HCT116 (cell line): ENCODE results near the gene RFTN1. TPM values are rescaled to one million over a fixed set of nuclear protein-coding genes. Genes with fewer than 3 reads are reported as not detected.

ENCODE experiments used
- ATAC-seq: fragments of 200-7000 bp; cut with Tn5 transposase; 2 replicates; pipeline ENCODE4 v1.9.1; 2020; ENCODE audit warnings: mild to moderate bottlenecking, moderate library complexity
- BruUV-seq: library from RNA; stranded (reverse); fragments of 400-500 nt; replicated peaks from 2 replicates; lab custom pipeline; 2021; lab: Mats Ljungman, UMichigan
- CTCF ChIA-PET: fragments of 300-600 bp; sonication (Branson Sonifier 250); formaldehyde crosslinking; loops from one replicate; lab custom pipeline; 2021; ENCODE audit warnings: antibody characterized with exemption; lab: Charles Lee
- POLR2A ChIA-PET: fragments of 300-600, 350-600 bp; sonication (Branson Sonifier 250); formaldehyde crosslinking; loops from one replicate; lab custom pipeline; 2021; ENCODE audit warnings: antibody characterized with exemption; lab: Charles Lee
- RAD21 ChIA-PET, 2 experiments: fragments of 300-600 bp; sonication (Branson Sonifier 250); formaldehyde crosslinking; loops; one replicate each; lab custom pipeline; 2023; ENCODE audit warnings: low total read pairs in 2 of 2; ENCODE audit not compliant: uncharacterized antibody in 2 of 2, unreplicated experiment in 2 of 2, low non-redundant PET in 1 of 2; lab: Charles Lee
- DNase-seq: peaks from one replicate; pipeline ENCODE4 v3.0.0-alpha.2; 2010; ENCODE audit warnings: low read depth, low spot score
- H2AFZ ChIP-seq: fragments of 200-600 bp; shearing (Covaris generic), sonication (generic); 2 replicates; pipeline ENCODE4 v1.6.1; 2017; ENCODE audit warnings: low read depth, mixed run types, mixed read lengths, antibody characterized with exemption, low read length; ENCODE audit not compliant: poor library complexity, severe bottlenecking
- H3K27ac ChIP-seq: 2 replicates; pipeline ENCODE4 v1.5.1; 2012; ENCODE audit warnings: low read depth, low read length
- H3K27me3 ChIP-seq: fragments of 200-600 bp; sonication (generic); 2 replicates; pipeline ENCODE4 v1.6.1; 2016; ENCODE audit warnings: mixed run types, low read length, mixed read lengths; ENCODE audit not compliant: insufficient read depth
- H3K36me3 ChIP-seq, 2 experiments: fragments of 200-500 bp in 1 of 2; fragments of 200-600 bp in 1 of 2; sonication (Bioruptor generic) in 1 of 2; sonication (generic) in 1 of 2; 2 replicates each; pipeline versions ENCODE4 v1.5.1 to v1.6.1; 2014 to 2016; ENCODE audit warnings: low read length in 2 of 2, inconsistent platforms in 1 of 2, mixed read lengths in 1 of 2, mixed run types in 1 of 2; ENCODE audit not compliant: insufficient read depth in 2 of 2, control insufficient read depth in 1 of 2
- H3K4me1 ChIP-seq, 2 experiments: fragments of 200-600 bp in 1 of 2; sonication (generic) in 1 of 2; 2 replicates each; pipeline versions ENCODE4 v1.5.1 to v1.6.1; 2012 to 2017; ENCODE audit warnings: low read length in 2 of 2, inconsistent platforms in 1 of 2, mild to moderate bottlenecking in 1 of 2, mixed read lengths in 1 of 2, mixed run types in 1 of 2, moderate library complexity in 1 of 2; ENCODE audit not compliant: insufficient read depth in 2 of 2, control insufficient read depth in 1 of 2
- H3K4me2 ChIP-seq: fragments of 200-600 bp; sonication (generic); 2 replicates; pipeline ENCODE4 v1.6.1; 2017; ENCODE audit warnings: mixed run types, low read length, mixed read lengths
- H3K4me3 ChIP-seq, 2 experiments: fragments of 200-600 bp in 1 of 2; sonication (generic) in 1 of 2; replicated peaks in 1 of 2; 2 replicates each; pipeline ENCODE4 v1.5.1; 2011 to 2016; ENCODE audit warnings: low read length in 2 of 2, control low read depth in 1 of 2, low read depth in 1 of 2, mild to moderate bottlenecking in 1 of 2, mixed read lengths in 1 of 2, mixed run types in 1 of 2
- H3K79me2 ChIP-seq: fragments of 200-600 bp; sonication (generic); 2 replicates; pipeline ENCODE4 v1.6.1; 2017; ENCODE audit warnings: mild to moderate bottlenecking, mixed run types, low read length, moderate library complexity, mixed read lengths; ENCODE audit not compliant: insufficient read depth
- H3K9ac ChIP-seq: fragments of 200-600 bp; sonication (generic); 2 replicates; pipeline ENCODE4 v1.6.1; 2016; ENCODE audit warnings: low read length, mixed read lengths
- H3K9me2 ChIP-seq: fragments of 200-600 bp; sonication (generic), shearing (Covaris generic); 2 replicates; pipeline ENCODE4 v1.6.1; 2017; ENCODE audit warnings: mixed run types, mild to moderate bottlenecking, moderate library complexity; ENCODE audit not compliant: insufficient read depth
- H3K9me3 ChIP-seq, 2 experiments: fragments of 200-500 bp in 1 of 2; fragments of 200-600 bp in 1 of 2; sonication (Bioruptor generic) in 1 of 2; sonication (generic) in 1 of 2; 2 replicates each; pipeline ENCODE4 v1.6.1; 2014 to 2017; ENCODE audit warnings: low read length in 2 of 2, mixed read lengths in 2 of 2, inconsistent platforms in 1 of 2, low read depth in 1 of 2, mild to moderate bottlenecking in 1 of 2, mixed run types in 1 of 2, moderate library complexity in 1 of 2; ENCODE audit not compliant: control insufficient read depth in 1 of 2, insufficient read depth in 1 of 2
- H4K20me1 ChIP-seq: fragments of 200-600 bp; sonication (generic), shearing (Covaris generic); 2 replicates; pipeline ENCODE4 v1.6.1; 2017; ENCODE audit warnings: mixed run types, mild to moderate bottlenecking, moderate library complexity; ENCODE audit not compliant: insufficient read depth
- CTCF ChIP-seq, 3 experiments: fragments of 200-600 bp in 1 of 3; sonication (generic) in 1 of 3; IDR thresholded peaks in 2 of 3; conservative IDR thresholded peaks in 1 of 3; 2 replicates each; pipeline ENCODE4 v1.5.1; 2012 to 2017; ENCODE audit warnings: low read depth in 2 of 3, low read length in 2 of 3, antibody characterized with exemption in 1 of 3, borderline replicate concordance in 1 of 3, control low read depth in 1 of 3, mild to moderate bottlenecking in 1 of 3, mixed read lengths in 1 of 3, mixed run types in 1 of 3, moderate library complexity in 1 of 3; ENCODE audit not compliant: insufficient read depth in 1 of 3
- EZH2phosphoT487 ChIP-seq: fragments of 200-600 bp; IDR thresholded peaks from 2 replicates; pipeline ENCODE4 v1.6.1; 2018; ENCODE audit warnings: antibody characterized with exemption, borderline replicate concordance
- RAD21 ChIP-seq: IDR thresholded peaks from 2 replicates; pipeline ENCODE4 v1.6.1; 2012; ENCODE audit warnings: low read depth, mild to moderate bottlenecking
- REST ChIP-seq: IDR thresholded peaks from 2 replicates; pipeline ENCODE4 v1.6.1; 2012; ENCODE audit warnings: low read depth
- ZFX ChIP-seq: fragments of 450-650 bp; IDR thresholded peaks from 2 replicates; pipeline ENCODE4 v1.6.1; 2017
- ZNF274 ChIP-seq: fragments of 200-500 bp; sonication (Bioruptor generic); IDR thresholded peaks from 2 replicates; pipeline ENCODE4 v1.6.1; 2014; ENCODE audit warnings: mild to moderate bottlenecking, low read depth, low read length, inconsistent platforms
- intact Hi-C: fragments of 100-400 bp; cut with micrococcal nuclease; formaldehyde crosslinking; loops from 2 replicates; pipeline ENCODE4 v1.10.0; 2022
- total RNA-seq: library from RNA; stranded (reverse); gene quantifications from one replicate; pipeline ENCODE4 v1.2.1, GENCODE V29; 2021; ENCODE audit not compliant: unreplicated experiment

The RFTN1 gene
- total RNA-seq, 1 experiment from 2014 or later, result 3.9 TPM

- Histone ChIP-seq H3K79me2 (peaks cover 4% of the 10 kb centered on the region; the same call in 1 of the 2 replicates), H3K27ac (no peak overlapping the region), H3K4me2 (no peak overlapping the region), H4K20me1 (no peaks in the 10 kb centered on the region), H3K9me3 (no peaks in the 10 kb centered on the region), H3K4me1 (no peaks in the 10 kb centered on the region), H3K4me3 (no peak overlapping the region), H3K27me3 (no peaks in the 10 kb centered on the region), H3K9ac (no peak overlapping the region), H3K36me3 (no peaks in the 10 kb centered on the region; a peak in 3 of 4 replicates), H3K9me2 (no peaks in the 10 kb centered on the region), H2AFZ (no peak overlapping the region)
- no peak for TF ChIP-seq ZFX
- TF ChIP-seq ZNF274, result no peak
- no peak for TF ChIP-seq EZH2phosphoT487
- intact Hi-C loops, result loop anchor here (1.0 kb wide), 4 partner anchors 28 to 942 kb away; no protein-coding TSS in a partner anchor
- CTCF ChIA-PET, result interaction anchor here (0.5 to 1.7 kb wide), 24 partner anchors 10 to 308 kb away, joined by 3 to 38 read pairs (median 4); no protein-coding TSS in a partner anchor
- no TSS peak for BruUV-seq
- POLR2A ChIA-PET, result interaction anchor here (0.9 kb wide), 1 partner anchor 261 kb away, joined by 3 read pairs; no protein-coding TSS in a partner anchor
- ATAC-seq (no peak), DNase-seq (no peak)
- RAD21 ChIA-PET, result interaction anchor here (1.0 to 1.1 kb wide), 3 partner anchors 226 to 260 kb away, joined by 4 to 9 read pairs (median 4); no protein-coding TSS in a partner anchor
Measured at GRCh38 chr3:16290827-16291196, 222.7 kb downstream of the RFTN1 start.

- Histone ChIP-seq H4K20me1 (no peaks in the 10 kb centered on the region), H3K9ac (no peak overlapping the region), H3K79me2 (peaks cover 4% of the 10 kb centered on the region; the same call in 1 of the 2 replicates), H3K4me3 (no peak overlapping the region), H3K36me3 (no peaks in the 10 kb centered on the region; a peak in 2 of 4 replicates), H2AFZ (no peak overlapping the region), H3K27me3 (no peaks in the 10 kb centered on the region), H3K9me3 (no peaks in the 10 kb centered on the region), H3K4me1 (no peaks in the 10 kb centered on the region), H3K9me2 (no peaks in the 10 kb centered on the region), H3K27ac (no peak overlapping the region), H3K4me2 (no peak overlapping the region)
- TF ChIP-seq RAD21 (peak; percentile 87), REST (no peak), CTCF (IDR thresholded peaks at IDR 0.05 in 2 of 3, conservative IDR thresholded peaks at IDR 0.05 in 1 of 3; ENCODE audit: borderline replicate concordance in 1 of 3, insufficient read depth in 1 of 3, low read depth in 2 of 3, low read length in 2 of 3) (peak; percentile 66 to 74 (median 72); a peak in 5 of 6 replicates)
- BruUV-seq, result no TSS peak
- ATAC-seq (peak; percentile 75), DNase-seq (peak; percentile 24)
- ChIA-PET CTCF (interaction anchor here (0.5 to 1.7 kb wide), 26 partner anchors 9 to 309 kb away, joined by 3 to 38 read pairs (median 4); no protein-coding TSS in a partner anchor), RAD21 (interaction anchor here (0.6 to 1.1 kb wide), 4 partner anchors 68 to 260 kb away, joined by 4 to 9 read pairs (median 4); no protein-coding TSS in a partner anchor), POLR2A (interaction anchor here (0.7 to 0.9 kb wide), 2 partner anchors 22 to 261 kb away, joined by 3 read pairs; no protein-coding TSS in a partner anchor)
- intact Hi-C loops, result loop anchor here (1.0 kb wide), 4 partner anchors 29 to 943 kb away; no protein-coding TSS in a partner anchor
Measured at GRCh38 chr3:16290007-16290826, 223.3 kb downstream of the RFTN1 start.
